Esophagus squamous epithelium (tissue), 5 donors: ENCODE results near the gene TMCC1. TPM values are rescaled to one million over a fixed set of nuclear protein-coding genes. Genes with fewer than 3 reads are reported as not detected.

Experiments used
- DNase-seq: peaks from one replicate; lab custom pipeline; 2025; lab: John Stamatoyannopoulos, UW
- H3K27ac ChIP-seq, 4 donors: fragments of 200-600 bp; sonication (generic); one replicate each; pipeline ENCODE4 v1.5.1; 2016 to 2019; ENCODE audit warnings: mild to moderate bottlenecking in 1 of 4
- H3K27me3 ChIP-seq, 4 donors: fragments of 200-600 bp; sonication (generic); 1 replicate in 3 of 4; 2 replicates in 1 of 4; pipeline versions ENCODE4 v1.5.1 to v1.6.0; 2017 to 2021; ENCODE audit warnings: antibody characterized with exemption in 1 of 4
- H3K36me3 ChIP-seq, 3 donors: fragments of 200-600 bp; sonication (generic); one replicate each; pipeline ENCODE4 v1.5.1; 2016 to 2019
- H3K4me1 ChIP-seq, 3 donors: fragments of 200-600 bp; sonication (generic); one replicate each; pipeline ENCODE4 v1.5.1; 2017 to 2019
- H3K4me3 ChIP-seq, 4 donors: fragments of 200-600 bp; sonication (generic); 1 replicate in 3 of 4; 2 replicates in 1 of 4; pipeline ENCODE4 v1.5.1; 2016 to 2019; ENCODE audit warnings: mild to moderate bottlenecking in 2 of 4, moderate library complexity in 1 of 4
- H3K9me3 ChIP-seq, 3 donors: fragments of 200-600 bp; sonication (generic); one replicate each; pipeline ENCODE4 v1.5.1; 2016 to 2019
- POLR2A ChIP-seq, 4 donors: fragments of 450-650 bp; IDR thresholded peaks; one replicate each; pipeline ENCODE4 v1.6.1; 2017; ENCODE audit warnings: antibody characterized with exemption in 4 of 4, mild to moderate bottlenecking in 4 of 4, moderate library complexity in 3 of 4
- WGBS, 2 donors: methylation state at CpG; one replicate each; pipeline ENCODE4 v1.1.5; 2018; 5-methylcytosine and 5-hydroxymethylcytosine counted together
- intact Hi-C: fragments of 100-400 bp; cut with DNase I; formaldehyde crosslinking; loops from one replicate; pipeline ENCODE4 v1.15.0; 2022
- total RNA-seq, 4 donors: library from RNA; depleted of rRNA; stranded (reverse); fragments of >200 nt; gene quantifications; one replicate each; pipeline ENCODE4 v1.1.0, GENCODE V29; 2016
- TF ChIP-seq, protein P1 (sequence below), 6 experiments: fragments of 450-650 bp in 4 of 6; fragments of 200-600 bp in 2 of 6; sonication (generic) in 2 of 6; IDR thresholded peaks; one replicate each; pipeline ENCODE4 v1.5.1; 2016 to 2019; ENCODE audit warnings: antibody characterized with exemption in 6 of 6, mild to moderate bottlenecking in 4 of 6, moderate library complexity in 4 of 6
- donor health status: DM: yes; HTN: yes; CAD: no.

The TMCC1 gene
- total RNA-seq, 4 donors from 2014 or later, result 13.1 to 23.5 (median 18.4) TPM

DNA sequence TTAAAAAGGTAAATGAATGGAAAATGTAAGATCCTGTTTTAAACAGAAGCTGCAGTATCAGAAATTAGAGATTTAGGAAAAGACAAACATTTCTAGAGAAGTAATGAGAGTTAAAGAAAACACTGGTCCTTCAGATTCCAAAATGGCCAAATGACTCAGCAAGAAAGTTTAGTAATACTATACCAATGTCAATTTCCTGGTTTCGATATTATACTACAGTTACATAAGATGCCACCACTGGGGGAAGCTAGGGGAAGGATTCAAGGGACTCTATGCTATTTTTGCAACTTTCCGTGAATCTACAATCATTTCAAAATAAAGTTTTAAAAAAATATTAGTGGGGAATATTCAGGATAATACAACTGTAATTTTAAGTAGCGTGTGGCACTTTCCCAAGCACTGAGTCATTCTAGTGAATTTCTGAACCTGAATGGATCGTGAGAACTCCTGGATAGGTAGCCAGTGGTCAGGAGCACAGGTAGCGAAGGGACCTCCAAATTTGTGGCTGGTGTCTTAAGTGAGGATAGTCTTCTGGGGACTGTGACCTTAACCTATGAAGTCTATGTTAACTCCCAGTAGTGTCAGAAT is 37.6 kb downstream of the TMCC1 start:
- Histone ChIP-seq H3K9me3 (no peaks in the 10 kb centered on the region), H3K4me3 (no peak overlapping the region), H3K27ac (peak overlapping the region in 3 of 4 donors; percentile 30 to 56 (median 54)), H3K4me1 (peaks cover 0 to 17% (median 15%) of the 10 kb centered on the region in 3 donors), H3K27me3 (no peaks in the 10 kb centered on the region), H3K36me3 (peaks cover 0 to 27% (median 0%) of the 10 kb centered on the region in 3 donors)
- DNase-seq, result no peak
- 59 to 60% methylated on average over 5 of the region's 5 CpGs for WGBS, 2 donors
- intact Hi-C loops, result no loop called here
- TF ChIP-seq, protein P1, sequence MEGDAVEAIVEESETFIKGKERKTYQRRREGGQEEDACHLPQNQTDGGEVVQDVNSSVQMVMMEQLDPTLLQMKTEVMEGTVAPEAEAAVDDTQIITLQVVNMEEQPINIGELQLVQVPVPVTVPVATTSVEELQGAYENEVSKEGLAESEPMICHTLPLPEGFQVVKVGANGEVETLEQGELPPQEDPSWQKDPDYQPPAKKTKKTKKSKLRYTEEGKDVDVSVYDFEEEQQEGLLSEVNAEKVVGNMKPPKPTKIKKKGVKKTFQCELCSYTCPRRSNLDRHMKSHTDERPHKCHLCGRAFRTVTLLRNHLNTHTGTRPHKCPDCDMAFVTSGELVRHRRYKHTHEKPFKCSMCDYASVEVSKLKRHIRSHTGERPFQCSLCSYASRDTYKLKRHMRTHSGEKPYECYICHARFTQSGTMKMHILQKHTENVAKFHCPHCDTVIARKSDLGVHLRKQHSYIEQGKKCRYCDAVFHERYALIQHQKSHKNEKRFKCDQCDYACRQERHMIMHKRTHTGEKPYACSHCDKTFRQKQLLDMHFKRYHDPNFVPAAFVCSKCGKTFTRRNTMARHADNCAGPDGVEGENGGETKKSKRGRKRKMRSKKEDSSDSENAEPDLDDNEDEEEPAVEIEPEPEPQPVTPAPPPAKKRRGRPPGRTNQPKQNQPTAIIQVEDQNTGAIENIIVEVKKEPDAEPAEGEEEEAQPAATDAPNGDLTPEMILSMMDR (IDR thresholded peaks at IDR 0.05), result no peak
- no peak for TF ChIP-seq POLR2A (IDR thresholded peaks at IDR 0.05)

DNA sequence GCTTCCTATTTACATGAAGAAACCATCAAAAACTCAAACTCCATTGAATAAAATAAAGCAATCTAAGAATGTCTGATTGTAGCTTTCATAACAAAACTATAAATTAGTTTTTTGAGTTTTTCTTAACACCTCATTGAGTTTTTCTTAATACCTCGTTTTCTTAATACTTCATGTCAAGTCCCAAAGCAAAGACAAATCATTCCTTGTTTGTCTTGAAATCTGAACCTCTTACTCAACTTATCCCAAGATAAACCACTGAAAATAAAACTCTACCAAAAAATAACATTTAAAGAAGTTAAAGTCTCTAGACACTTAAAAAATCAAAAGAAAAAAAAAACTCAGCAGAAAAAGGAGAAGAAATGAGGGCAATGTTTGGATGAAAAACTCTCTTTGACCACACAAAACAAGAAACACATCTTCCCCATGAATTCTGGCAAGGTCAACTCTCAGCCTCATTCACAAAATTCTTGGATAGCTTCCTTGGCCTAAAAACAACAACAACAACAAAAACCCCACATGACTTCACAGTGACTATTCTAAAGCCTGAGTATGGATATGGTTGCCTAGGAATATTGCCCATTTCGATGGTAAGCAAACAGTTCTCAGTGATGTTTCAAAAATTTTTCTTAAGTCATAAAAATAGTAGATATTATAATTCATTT is 38.2 kb downstream of the TMCC1 start:
- H3K4me1 ChIP-seq, result peaks cover 0 to 17% (median 15%) of the 10 kb centered on the region in 3 donors
- peak overlapping the region in 3 of 4 donors; percentile 28 to 56 (median 30) for H3K27ac ChIP-seq
- TF ChIP-seq, protein P1 (IDR thresholded peaks at IDR 0.05), result no peak
- TF ChIP-seq POLR2A (IDR thresholded peaks at IDR 0.05), result no peak
- H3K27me3 ChIP-seq, result no peaks in the 10 kb centered on the region
- WGBS, 2 donors, result 59 to 73% methylated on average over 2 of the region's 2 CpGs
- intact Hi-C loops, result no loop called here
- H3K9me3 ChIP-seq, result no peaks in the 10 kb centered on the region
- H3K4me3 ChIP-seq, result no peak overlapping the region
- peaks cover 0 to 20% (median 0%) of the 10 kb centered on the region in 3 donors for H3K36me3 ChIP-seq
- no peak for DNase-seq

DNA sequence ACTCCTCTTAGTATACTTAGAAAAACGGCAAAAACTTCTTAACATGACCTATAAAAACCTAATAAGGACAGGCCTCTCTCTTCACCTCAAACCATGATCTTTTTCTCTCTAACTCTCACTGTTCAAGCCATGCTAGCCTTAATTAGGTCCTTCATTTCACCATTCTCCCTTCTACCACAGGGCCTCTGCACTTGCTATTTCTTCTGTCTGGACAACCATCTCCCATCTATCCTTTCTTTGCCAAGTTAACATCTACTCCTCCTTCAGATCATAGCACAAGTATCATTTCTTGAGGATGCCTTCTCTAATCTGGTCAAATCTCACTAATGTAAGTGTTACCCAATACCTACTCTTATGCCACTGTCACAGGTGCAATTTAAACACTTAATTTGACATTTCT is 39.1 kb downstream of the TMCC1 start:
- DNase-seq, result no peak
- Histone ChIP-seq H3K4me3 (no peak overlapping the region), H3K27me3 (no peaks in the 10 kb centered on the region), H3K36me3 (peaks cover 0 to 16% (median 0%) of the 10 kb centered on the region in 3 donors), H3K4me1 (peaks cover 0 to 17% (median 15%) of the 10 kb centered on the region in 3 donors), H3K9me3 (no peaks in the 10 kb centered on the region), H3K27ac (peak overlapping the region in 1 of 4 donors; percentile 28)
- intact Hi-C loops, result no loop called here
- 100% methylated on average over 1 of the region's 1 CpG for WGBS, 2 donors
- TF ChIP-seq POLR2A (IDR thresholded peaks at IDR 0.05), result no peak
- TF ChIP-seq, protein P1 (IDR thresholded peaks at IDR 0.05), result no peak

DNA sequence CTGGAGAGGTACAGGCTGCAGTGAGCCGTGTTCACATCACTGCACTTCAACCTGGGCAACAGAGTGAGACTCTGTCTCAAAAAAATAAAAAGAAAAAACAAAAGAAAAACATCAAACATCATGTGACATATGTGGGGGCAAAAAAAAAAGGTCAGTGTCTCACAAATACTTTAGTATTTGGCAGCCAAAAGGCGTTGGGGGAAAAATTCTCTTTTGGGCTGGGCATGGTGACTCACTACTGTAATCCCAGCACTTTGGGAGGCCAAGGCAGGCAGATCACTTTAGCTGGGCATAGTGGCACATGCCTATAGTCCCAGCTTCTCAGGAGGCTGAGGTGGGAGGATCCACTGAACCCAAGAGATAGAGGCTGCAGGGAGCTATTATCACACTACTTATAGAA is 47.6 kb downstream of the TMCC1 start:
- H3K4me1 ChIP-seq, result peaks cover 0 to 5% (median 0%) of the 10 kb centered on the region in 3 donors
- H3K27me3 ChIP-seq, result no peaks in the 10 kb centered on the region
- intact Hi-C loops, result no loop called here
- H3K9me3 ChIP-seq, result peaks cover 0 to 5% (median 0%) of the 10 kb centered on the region in 3 donors
- no peak overlapping the region for H3K4me3 ChIP-seq
- no peak for TF ChIP-seq POLR2A (IDR thresholded peaks at IDR 0.05)
- DNase-seq, result no peak
- peaks cover 0 to 18% (median 0%) of the 10 kb centered on the region in 3 donors for H3K36me3 ChIP-seq
- H3K27ac ChIP-seq, result no peak overlapping the region
- WGBS, 2 donors, result 57 to 70% methylated on average over 2 of the region's 2 CpGs

DNA sequence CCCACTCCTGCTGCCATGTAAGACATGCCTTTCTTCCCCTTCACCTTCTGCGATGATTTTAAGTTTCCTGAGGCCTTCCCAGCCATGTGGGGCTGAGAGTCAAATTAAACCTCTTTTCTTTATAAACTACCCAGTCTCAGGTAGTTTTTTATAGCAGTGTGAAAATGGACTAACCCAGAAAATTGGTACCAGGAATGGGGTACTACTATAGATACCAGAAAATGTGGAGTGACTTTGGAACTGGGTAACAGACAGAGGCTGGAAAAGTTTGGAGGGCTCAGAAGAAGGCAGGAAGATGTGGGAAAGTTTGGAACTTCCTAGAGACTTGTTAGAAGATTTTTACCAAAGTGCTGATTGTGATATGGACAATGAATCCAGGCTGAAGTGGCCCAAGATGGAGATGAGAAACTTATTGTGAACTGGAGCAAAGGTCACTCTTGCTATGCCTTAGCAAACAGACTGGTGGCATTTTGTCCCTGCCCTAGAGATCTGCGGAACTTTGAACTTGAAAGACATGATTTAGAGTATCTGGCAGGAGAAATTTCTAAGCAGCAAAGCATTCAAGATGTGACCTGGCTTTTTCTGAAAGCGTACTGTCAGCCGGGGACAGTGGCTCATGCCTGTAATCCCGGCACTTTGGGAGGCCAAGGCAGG is 52.7 kb downstream of the TMCC1 start:
- DNase-seq, result no peak
- 93 to 100% methylated on average over 5 of the region's 5 CpGs for WGBS, 2 donors
- no peak overlapping the region for H3K4me3 ChIP-seq
- H3K36me3 ChIP-seq, result peaks cover 0 to 4% (median 0%) of the 10 kb centered on the region in 3 donors
- TF ChIP-seq, protein P1 (IDR thresholded peaks at IDR 0.05), result no peak
- TF ChIP-seq POLR2A (IDR thresholded peaks at IDR 0.05), result no peak
- intact Hi-C loops, result no loop called here
- H3K9me3 ChIP-seq, result peaks cover 0 to 5% (median 0%) of the 10 kb centered on the region in 3 donors
- H3K27me3 ChIP-seq, result no peaks in the 10 kb centered on the region
- peaks cover 0 to 13% (median 10%) of the 10 kb centered on the region in 3 donors for H3K4me1 ChIP-seq
- no peak overlapping the region for H3K27ac ChIP-seq
